ENCODE results near the gene CAMK4.
"Not testable (repeated sequence)": the region's sequence is repeated elsewhere in the genome, so short reads cannot be mapped to it uniquely, and the experiment has no call there.

CAMK4 gene

GRCh38 chr5:111257610-111258009 is 33.4 kb downstream of the CAMK4 start:
- DNase-seq (ENCODE audit: low read depth) = not testable (repeated sequence)

- no peak for DNase-seq (ENCODE audit: low read depth)
These were observed 35.5 kb downstream of the CAMK4 start for GRCh38 chr5:111259636-111260035.

- no peak for DNase-seq (ENCODE audit: low read depth)
These were observed 37.4 kb downstream of the CAMK4 start for GRCh38 chr5:111261610-111262009.

- no peak for DNase-seq (ENCODE audit: low read depth)
These were observed 38.0 kb downstream of the CAMK4 start for GRCh38 chr5:111262153-111262552.

- no peak for DNase-seq (ENCODE audit: low read depth)
These were observed 38.6 kb downstream of the CAMK4 start for GRCh38 chr5:111262815-111263214.

- DNase-seq (ENCODE audit: low read depth) = no peak
These were observed 42.3 kb downstream of the CAMK4 start for GRCh38 chr5:111266491-111266890.

GRCh38 chr5:111268300-111268699 is 44.1 kb downstream of the CAMK4 start:
- DNase-seq (ENCODE audit: low read depth) = no peak

GRCh38 chr5:111271885-111272284 is 47.7 kb downstream of the CAMK4 start:
- no peak for DNase-seq (ENCODE audit: low read depth)

GRCh38 chr5:111277061-111277460 is 52.9 kb downstream of the CAMK4 start:
- DNase-seq (ENCODE audit: low read depth) = no peak

GRCh38 chr5:111278858-111279504 is 54.8 kb downstream of the CAMK4 start:
- DNase-seq (ENCODE audit: low read depth) = peak; percentile 81

- DNase-seq (ENCODE audit: low read depth) = no peak
These were observed 56.2 kb downstream of the CAMK4 start for GRCh38 chr5:111280282-111280951.

GRCh38 chr5:111282798-111283197 is 58.6 kb downstream of the CAMK4 start:
- no peak for DNase-seq (ENCODE audit: low read depth)

- DNase-seq (ENCODE audit: low read depth) = no peak
These were observed 60.6 kb downstream of the CAMK4 start for GRCh38 chr5:111284825-111285224.

GRCh38 chr5:111294551-111294950 is 70.4 kb downstream of the CAMK4 start:
- DNase-seq (ENCODE audit: low read depth) = no peak

GRCh38 chr5:111295649-111296048 is 71.5 kb downstream of the CAMK4 start:
- DNase-seq (ENCODE audit: low read depth) = no peak

- DNase-seq (ENCODE audit: low read depth) = no peak
These were observed 72.4 kb downstream of the CAMK4 start for GRCh38 chr5:111296570-111296969.

- no peak for DNase-seq (ENCODE audit: low read depth)
These were observed 74.9 kb downstream of the CAMK4 start for GRCh38 chr5:111299067-111299481.

GRCh38 chr5:111299831-111300432 is 75.7 kb downstream of the CAMK4 start:
- no peak for DNase-seq (ENCODE audit: low read depth)

- no peak for DNase-seq (ENCODE audit: low read depth)
These were observed 77.1 kb downstream of the CAMK4 start for GRCh38 chr5:111301264-111301663.

GRCh38 chr5:111302043-111302442 is 77.9 kb downstream of the CAMK4 start:
- DNase-seq (ENCODE audit: low read depth) = not testable (repeated sequence)

- no peak for DNase-seq (ENCODE audit: low read depth)
These were observed 84.8 kb downstream of the CAMK4 start for GRCh38 chr5:111308951-111309350.

- no peak for DNase-seq (ENCODE audit: low read depth)
These were observed 85.2 kb downstream of the CAMK4 start for GRCh38 chr5:111309384-111309783.
